Transverse colon (tissue), 4 donors: ENCODE data around the gene CCDC40.

Experiments
- EP300 ChIP-seq: sonication (generic); formaldehyde crosslinking; IDR thresholded peaks from one replicate; pipeline ENCODE4 v1.6.1; 2017; ENCODE audit warnings: antibody characterized with exemption, low read depth
- POLR2AphosphoS5 ChIP-seq, 3 donors: sonication (generic); formaldehyde crosslinking; IDR thresholded peaks; one replicate each; pipeline ENCODE4 v1.6.1; 2016; ENCODE audit warnings: antibody characterized with exemption in 3 of 3
- TF ChIP-seq, protein P1 (sequence below), 5 experiments: fragments of 200-600 bp in 3 of 5; fragments of 450-650 bp in 2 of 5; sonication (generic) in 3 of 5; IDR thresholded peaks; 1 replicate in 2 of 5; 2 replicates in 3 of 5; pipeline ENCODE4 v1.5.1; 2016 to 2017; ENCODE audit warnings: antibody characterized with exemption in 5 of 5, inconsistent platforms in 3 of 5, mild to moderate bottlenecking in 2 of 5, moderate library complexity in 1 of 5

DNA sequence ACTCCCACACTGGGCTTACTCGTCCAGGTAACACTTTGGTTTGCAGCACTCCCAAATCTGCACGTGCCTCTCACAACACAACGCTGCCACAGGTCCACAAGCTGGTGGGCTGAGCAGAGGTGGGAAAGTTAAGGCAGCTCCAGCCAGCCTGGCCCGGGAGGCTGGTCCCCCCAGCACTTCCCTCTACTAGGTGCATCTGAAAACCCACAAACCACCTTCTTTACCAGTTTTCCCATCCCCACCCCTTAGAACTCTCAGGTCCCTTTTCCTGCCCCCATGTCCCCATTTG, 63.5 kb downstream of the CCDC40 start:
- TF ChIP-seq EP300 (no peak), POLR2AphosphoS5 (IDR thresholded peaks at IDR 0.05) (no peak)
- TF ChIP-seq, protein P1, sequence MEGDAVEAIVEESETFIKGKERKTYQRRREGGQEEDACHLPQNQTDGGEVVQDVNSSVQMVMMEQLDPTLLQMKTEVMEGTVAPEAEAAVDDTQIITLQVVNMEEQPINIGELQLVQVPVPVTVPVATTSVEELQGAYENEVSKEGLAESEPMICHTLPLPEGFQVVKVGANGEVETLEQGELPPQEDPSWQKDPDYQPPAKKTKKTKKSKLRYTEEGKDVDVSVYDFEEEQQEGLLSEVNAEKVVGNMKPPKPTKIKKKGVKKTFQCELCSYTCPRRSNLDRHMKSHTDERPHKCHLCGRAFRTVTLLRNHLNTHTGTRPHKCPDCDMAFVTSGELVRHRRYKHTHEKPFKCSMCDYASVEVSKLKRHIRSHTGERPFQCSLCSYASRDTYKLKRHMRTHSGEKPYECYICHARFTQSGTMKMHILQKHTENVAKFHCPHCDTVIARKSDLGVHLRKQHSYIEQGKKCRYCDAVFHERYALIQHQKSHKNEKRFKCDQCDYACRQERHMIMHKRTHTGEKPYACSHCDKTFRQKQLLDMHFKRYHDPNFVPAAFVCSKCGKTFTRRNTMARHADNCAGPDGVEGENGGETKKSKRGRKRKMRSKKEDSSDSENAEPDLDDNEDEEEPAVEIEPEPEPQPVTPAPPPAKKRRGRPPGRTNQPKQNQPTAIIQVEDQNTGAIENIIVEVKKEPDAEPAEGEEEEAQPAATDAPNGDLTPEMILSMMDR (IDR thresholded peaks at IDR 0.05): no peak
